ENCODE results near the gene RGR.
"Not testable (repeated sequence)": the region's sequence is repeated elsewhere in the genome, so short reads cannot be mapped to it uniquely, and the experiment has no call there.

Gene RGR

DNA sequence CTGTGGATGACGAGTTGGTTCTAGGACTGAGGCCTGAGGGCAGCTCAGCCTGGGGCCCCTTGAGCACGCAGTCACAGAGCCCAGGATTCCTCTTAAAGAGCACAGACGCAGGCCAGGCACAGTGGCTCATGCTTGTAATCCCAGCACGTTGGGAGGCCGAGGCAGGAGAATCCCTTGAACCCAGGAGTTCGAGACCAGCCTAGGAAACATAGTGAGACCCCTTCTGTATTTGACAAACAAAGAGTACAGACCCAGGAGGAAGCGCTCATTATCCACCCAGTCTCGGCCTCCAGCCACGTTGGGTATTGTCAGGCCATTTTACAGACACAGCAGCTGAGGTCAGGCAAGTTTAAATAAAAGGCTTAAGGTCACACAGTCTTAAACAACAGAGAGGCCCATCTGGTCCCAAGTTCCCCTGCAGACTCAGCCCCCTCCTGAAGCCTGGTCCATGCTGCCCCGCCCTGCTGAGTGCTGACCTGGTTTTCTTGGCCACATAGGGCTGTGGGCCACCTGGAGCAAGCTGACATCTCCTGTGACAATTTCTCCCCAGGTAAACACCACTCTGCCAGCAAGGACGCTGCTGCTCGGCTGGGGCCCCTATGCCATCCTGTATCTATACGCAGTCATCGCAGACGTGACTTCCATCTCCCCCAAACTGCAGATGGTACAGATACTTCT, 12.6 kb downstream of the RGR start:
- DNase-seq (ENCODE audit: low read depth in 4 of 4, low spot score in 1 of 4): no peak

DNA sequence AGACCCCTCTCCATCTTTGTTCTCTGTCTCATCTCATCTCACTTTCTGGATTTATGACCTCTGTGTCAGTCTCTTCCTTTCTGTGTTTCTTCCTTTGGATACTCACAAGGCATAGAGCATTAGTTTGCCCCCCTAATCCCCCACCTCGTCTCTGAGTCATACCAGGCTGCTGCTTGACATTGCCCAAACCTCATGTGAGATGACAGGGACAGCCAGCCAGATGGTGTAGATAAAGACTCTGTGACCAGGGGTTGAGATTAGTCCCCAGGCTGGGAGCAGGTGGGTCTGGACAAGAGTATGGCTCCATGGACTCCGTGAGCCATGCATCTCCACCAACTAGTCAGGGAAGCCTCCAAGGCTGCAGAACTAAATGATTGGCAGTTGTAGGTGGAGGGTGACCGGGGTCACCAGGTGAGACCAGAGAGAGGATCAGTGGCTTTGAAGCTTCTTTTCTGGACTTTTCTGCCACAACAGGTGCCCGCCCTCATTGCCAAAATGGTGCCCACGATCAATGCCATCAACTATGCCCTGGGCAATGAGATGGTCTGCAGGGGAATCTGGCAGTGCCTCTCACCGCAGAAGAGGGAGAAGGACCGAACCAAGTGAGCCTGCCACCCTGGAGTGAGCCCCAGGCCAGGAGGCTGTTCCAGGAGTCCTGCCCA, 13.3 kb downstream of the RGR start:
- DNase-seq (ENCODE audit: low read depth in 4 of 4, low spot score in 1 of 4): no peak

DNA sequence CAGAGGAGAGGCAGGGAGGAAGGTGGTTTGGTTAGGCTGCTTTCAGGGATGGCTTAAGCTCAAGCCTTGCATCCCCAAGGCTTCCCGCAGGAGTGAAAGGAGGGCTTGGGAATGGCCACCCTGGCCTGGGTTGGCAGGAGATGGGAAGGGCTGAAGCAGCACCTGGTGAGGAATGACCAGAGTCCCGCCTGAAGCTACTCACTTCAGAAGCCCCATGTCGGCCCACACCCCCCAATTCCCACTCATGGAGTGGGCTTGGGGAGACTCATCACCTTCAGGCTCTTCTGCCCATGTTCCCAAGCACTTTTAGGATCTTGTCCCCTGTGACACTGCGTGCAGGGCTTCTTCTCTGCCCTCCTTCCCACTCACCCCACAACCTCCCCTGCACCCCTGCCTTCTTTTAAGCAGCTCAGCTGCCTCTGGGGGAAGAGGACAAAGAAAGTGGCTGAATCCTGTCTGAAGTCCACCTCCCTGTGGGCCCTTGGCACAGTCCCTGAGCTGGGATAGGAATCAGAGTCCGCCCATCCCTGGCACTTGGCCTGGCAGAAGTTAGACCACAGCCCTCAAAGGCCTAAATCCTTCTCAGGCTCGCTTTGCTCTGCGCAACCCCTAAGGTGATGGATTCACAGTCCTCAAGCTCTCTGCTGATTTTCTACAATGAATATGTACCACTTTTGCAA, 16.5 kb downstream of the RGR start:
- no peak for DNase-seq (ENCODE audit: low read depth in 4 of 4, low spot score in 1 of 4)

DNA sequence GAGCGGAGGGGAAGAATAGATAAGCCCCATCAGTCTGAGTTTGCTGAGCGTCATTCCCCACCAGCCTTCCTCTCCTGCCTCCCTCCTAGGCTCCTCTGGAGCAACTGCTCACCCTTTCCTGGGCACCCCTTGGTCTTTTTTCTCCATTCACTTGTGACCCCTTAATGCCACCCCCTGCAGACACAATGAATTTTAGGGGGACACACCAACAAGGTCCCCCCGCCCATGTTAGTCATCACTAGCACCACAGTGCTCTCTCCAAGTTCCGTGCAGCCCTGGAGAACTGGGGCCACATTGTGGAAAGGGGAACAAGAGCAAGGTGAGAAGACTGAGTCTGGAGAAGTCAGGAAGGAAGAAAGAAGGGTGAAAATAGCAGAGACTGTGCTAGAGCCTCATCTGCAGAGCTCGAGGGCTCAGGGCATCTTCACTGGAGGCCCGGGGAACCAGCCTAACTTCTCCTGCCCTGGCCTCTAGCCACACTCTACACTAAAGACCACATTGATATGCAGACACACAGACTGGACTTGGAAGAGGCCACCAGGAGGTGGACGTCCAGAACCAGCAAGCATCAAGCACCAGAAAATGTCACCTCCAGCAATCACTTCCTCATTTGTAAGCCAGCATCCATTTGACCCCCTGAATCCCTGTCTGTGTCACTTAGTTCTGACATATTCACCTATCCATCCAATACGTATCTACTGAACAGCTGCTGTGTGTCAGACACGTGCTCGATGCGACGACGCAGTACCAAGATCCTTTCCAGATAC, 17.5 kb downstream of the RGR start:
- no peak for DNase-seq (ENCODE audit: low read depth in 4 of 4, low spot score in 1 of 4)

DNA sequence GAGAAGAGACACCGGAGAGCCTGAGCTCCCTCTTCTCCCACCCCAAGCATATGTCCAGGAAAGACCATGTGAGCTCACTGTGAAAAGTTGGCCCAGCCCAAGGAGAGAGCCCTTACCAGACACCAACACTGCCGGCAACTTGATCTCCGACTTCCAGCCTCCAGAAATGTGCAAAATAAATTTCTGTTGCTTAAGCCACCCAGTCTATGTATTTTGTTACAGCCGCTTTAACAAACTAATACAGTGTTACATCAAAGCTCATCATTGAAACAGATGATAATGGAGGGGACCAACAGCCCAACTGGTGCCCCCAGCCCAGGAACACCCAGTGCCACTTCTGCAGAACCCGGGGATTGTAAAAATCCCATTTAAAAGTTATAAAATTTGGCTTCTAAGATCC, 18.9 kb downstream of the RGR start:
- DNase-seq (ENCODE audit: low read depth in 4 of 4, low spot score in 1 of 4): no peak

DNA sequence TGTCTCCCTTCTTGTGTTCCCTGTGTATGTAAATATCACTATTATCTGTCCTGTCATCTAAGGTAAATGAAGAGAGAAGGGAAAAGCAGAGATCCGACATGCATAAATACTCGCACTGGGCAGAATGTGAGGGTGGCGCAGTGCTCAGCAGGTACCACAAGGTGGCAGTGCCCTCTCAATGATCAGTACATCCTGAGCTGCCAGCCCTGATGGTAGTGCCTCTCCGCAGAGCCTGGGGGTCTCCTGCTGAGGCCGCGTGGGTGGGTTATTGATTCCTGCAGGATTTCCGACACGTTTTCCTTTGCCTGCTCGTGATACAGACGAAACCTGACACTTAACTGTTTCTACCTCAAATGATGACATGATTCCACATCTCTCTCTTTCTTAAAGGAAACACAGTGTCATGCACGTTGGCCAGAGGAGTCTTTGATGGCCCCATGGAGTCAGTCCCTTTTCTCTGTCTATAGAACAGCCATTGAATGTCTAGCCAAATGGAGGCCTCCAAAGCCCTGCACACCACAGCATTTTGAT, 19.8 kb downstream of the RGR start:
- DNase-seq (ENCODE audit: low read depth in 4 of 4, low spot score in 1 of 4): peak; percentile 35 to 62 (median 56)

DNA sequence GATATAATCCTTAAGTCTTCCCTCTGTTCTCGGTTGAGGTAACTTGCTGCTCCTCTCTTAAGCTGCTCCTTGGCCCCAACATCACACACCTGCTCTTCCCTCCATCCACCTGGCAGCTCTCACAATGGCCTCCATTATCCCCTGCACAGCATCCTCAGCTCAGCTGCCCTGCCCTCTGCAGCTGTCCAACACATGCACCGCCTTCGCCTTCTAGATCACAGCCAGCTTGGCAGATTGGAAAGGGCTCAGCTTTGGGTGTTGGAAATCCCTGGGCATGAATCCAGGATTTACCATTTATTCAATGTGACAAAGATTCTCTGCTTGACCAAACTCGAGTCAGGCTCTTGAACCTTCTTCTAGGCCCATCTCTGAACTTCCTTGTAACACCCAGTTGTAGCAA, 20.6 kb downstream of the RGR start:
- no peak for DNase-seq (ENCODE audit: low read depth in 4 of 4, low spot score in 1 of 4)

DNA sequence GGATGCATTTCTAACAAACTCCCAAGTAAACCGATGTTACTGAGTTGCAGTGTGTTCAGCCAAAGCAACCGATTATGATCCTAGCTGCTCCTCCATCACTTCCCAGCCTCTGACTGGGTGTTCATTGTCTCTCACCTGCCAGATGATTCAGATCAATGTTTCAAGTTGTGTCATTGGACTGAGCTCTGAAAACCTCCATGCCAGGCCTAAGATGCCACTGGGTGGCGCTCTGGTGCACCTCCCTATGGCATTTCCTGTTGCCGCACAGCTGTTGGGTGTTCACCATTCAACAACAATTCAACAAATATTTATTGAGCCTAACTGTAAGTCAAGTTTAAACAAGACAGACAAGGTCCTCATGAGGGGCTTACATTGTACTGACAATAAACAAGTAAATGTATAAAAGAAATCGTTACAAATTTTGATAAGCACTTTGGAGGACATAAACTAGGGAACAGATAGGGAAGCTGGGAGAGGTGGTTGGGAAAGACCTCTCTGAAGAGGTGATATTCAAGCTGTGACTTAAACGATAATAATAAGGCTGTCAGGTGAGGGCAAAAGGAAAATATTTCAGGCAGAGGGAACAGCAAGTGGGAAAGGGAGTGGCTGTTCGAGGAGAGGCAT, 22.8 kb downstream of the RGR start:
- DNase-seq (ENCODE audit: low read depth in 4 of 4, low spot score in 1 of 4): peak; percentile 25 to 78 (median 50)

DNA sequence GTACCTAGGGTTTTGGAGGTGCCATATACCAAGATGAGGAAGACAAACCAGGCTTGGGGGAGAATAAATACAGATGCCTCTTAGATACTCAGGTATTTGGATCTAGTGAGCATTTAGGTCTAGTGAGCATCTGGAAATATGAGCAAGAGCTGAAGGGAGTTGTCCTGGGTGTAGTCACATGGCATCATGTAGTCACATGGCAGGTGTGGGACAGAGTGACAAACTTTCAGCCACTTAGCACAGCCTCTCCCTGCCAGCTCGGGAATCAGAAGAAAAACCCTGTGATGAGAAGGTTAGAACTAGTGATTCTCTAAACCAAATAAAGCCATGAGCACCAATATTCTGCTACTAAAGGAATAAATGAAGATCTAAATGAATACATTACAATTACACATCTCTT, 24.3 kb downstream of the RGR start:
- DNase-seq (ENCODE audit: low read depth in 4 of 4, low spot score in 1 of 4): no peak

DNA sequence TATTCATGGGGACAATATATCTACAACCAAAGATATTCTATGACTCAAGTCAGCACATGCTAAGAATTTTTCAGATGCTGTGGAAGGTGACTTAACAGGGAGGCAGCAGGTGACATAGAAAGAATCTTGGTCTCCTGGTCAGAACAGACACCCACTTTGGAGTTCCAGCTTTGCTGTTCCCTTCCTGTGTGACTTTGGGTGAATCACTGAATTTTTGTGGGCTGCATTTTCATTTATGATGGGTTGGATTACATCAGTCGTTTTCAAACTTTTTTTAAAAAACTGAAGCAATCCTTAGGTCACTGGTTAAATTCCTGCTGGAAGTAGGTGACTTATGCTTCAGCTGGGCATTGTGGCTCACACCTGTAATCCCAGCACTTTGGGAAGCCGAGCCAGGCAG, 24.9 kb downstream of the RGR start:
- DNase-seq (ENCODE audit: low read depth in 4 of 4, low spot score in 1 of 4): no peak

DNA sequence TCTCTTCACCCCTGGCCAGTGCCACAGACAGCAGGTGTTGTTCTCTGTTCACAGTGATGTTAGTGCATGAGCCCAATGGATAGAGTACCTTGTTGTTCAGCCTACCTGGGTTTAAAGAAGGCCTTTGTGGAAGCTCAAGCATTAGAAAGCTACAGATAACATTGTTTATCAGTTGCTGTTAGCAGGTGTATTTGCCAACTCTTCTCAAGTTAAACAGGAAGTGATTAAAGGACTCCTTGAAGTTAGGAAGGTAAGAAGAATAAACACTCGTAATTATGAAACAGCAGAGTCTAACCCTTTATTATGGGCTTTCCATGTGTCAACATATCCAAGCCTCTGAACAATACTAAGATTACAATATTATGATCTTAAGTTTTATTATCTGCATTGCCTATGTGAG, 25.9 kb downstream of the RGR start:
- no peak for DNase-seq (ENCODE audit: low read depth in 4 of 4, low spot score in 1 of 4)

DNA sequence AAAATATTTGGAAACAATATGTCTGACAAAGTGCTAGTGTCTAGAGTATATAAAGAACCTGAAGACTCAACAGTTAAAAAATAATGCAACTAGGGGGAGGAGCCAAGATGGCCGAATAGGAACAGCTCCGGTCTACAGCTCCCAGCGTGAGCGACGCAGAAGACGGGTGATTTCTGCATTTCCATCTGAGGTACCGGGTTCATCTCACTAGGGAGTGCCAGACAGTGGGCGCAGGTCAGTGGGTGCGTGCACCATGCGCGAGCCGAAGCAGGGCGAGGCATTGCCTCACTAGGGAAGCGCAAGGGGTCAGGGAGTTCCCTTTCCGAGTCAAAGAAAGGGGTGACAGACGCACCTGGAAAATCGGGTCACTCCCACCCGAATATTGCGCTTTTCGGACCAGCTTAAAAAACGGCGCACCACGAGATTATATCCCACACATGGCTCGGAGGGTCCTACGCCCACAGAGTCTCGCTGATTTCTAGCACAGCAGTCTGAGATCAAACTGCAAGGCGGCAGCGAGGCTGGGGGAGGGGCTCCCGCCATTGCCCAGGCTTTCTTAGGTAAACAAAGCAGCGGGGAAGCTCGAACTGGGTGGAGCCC, 35.1 kb downstream of the RGR start:
- DNase-seq (ENCODE audit: low read depth in 4 of 4, low spot score in 1 of 4): not testable (repeated sequence)

DNA sequence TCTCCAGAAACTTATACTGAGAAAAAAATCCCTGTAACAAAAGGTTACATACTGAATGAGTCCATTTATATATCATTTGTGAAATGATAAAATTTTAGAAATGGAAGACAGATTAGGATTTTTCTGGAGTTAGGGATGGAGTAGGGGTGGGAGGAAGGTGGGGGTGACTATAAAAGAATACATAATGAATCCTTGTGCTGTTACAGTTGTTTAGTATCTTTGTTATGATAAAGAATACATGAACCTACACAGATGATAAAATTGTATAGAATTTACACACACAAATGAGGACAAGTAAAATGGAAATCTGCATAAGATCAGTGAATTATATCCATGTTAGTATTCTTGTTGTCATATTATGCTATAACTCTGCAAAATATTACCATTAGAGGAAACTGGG, 41.8 kb downstream of the RGR start:
- no peak for DNase-seq (ENCODE audit: low read depth in 4 of 4, low spot score in 1 of 4)

DNA sequence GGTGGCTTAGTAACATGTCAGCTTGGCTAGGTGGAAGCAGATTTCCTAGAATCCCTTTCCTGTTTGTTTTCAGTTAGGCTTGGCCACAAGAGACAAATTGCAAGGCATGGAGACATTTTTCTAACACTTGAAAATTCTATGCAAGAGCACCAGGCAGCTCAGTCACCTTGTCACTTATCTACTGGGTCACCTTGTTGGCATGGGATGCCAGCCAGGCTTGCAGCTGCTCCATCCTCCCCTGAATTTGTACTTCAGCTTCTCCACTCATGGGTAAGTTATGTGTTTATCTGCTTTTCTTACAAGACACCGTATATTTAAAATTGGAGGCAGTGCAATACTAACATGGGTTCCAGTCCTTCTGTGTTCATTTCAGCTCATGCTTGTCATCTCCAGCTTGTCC, 43.3 kb downstream of the RGR start:
- no peak for DNase-seq (ENCODE audit: low read depth in 4 of 4, low spot score in 1 of 4)

DNA sequence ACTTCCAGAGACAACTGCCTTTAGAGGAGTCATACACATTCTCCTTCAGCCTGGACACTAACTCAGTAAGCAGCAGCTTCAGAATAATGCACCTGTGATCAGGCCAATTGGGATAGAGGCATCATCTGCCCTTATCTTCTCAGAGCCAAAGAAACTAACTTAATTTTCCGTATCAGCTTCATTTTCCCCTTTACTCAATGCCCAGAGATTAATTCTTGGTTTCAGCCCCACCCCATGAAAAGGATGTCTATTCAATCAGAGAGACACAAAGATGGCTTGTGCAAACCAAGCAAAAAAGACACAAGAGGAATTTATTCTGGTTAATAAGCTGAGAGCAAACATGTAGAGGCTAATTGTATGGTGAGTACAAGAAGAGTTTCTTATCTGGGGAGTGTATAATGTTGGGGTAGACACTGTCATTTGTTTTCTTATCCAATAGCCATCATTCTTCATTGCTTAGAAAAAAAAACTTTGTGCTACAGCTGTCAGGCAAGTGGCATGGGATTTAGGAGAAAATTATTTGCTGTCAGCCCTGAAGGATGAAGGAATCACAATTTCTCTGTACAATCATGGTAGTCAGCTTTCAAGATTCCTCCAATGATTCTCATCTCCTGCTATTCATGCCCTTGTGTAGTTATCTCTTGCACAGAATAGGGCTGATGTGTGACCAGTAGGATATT, 44.8 kb downstream of the RGR start:
- DNase-seq (ENCODE audit: low read depth in 4 of 4, low spot score in 1 of 4): no peak

DNA sequence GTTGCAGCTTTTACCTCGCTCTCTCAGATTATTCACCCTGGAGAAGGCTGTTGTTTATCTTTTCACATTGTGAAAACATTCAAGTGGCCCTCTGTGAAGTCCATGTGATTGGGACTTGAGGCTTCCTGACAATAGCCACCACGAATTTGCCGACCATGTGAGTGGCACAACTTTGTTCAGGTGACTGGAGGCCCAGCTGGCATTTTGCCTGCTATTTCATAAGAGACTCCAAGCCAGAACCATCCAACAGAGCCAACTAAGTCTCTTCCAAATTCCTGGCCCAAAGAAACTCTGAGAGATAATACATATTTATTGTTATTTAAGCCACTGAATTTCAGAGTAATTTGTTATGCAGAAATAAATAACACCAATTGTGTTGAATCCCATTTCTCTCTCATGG, 45.4 kb downstream of the RGR start:
- DNase-seq (ENCODE audit: low read depth in 4 of 4, low spot score in 1 of 4): no peak

DNA sequence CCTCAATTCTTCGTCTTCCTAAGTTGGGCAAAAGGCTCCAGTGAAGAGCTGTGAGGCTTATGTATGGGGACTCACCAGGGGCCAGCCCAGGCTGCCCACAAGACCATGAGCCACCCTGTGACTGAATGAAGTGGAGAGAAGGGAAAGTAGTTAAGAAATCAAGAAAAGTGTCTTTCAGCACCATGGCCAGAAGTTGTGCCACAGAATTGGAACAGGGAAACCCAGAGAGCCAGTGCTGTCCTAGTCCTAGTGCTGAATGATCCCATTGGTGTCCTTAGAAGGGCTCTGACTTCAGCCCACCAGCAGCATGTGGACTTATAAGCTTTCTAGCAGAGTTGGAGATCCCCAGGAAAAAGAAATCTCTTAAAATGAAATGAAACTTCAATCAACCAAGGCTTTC, 46.5 kb downstream of the RGR start:
- DNase-seq (ENCODE audit: low read depth in 4 of 4, low spot score in 1 of 4): no peak

DNA sequence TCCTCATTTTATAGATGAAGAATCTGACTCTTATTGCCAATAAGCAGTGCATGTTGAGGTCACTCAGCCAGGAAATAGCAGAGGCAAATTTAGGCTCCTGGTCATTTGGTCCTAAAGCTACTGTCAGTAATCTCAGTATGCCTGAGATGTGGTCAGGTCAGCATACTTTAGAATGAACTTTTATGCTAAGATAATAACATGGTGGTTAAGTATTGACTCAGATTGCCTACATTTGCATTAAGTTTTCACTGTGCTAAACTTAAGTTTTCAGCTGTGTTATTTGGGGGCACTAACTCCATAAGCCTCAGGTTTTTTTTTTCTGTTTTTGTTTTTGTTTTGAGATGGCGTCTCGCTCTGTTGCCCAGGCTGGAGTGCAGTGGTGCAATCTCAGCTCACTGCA, 47.6 kb downstream of the RGR start:
- DNase-seq (ENCODE audit: low read depth in 4 of 4, low spot score in 1 of 4): no peak

DNA sequence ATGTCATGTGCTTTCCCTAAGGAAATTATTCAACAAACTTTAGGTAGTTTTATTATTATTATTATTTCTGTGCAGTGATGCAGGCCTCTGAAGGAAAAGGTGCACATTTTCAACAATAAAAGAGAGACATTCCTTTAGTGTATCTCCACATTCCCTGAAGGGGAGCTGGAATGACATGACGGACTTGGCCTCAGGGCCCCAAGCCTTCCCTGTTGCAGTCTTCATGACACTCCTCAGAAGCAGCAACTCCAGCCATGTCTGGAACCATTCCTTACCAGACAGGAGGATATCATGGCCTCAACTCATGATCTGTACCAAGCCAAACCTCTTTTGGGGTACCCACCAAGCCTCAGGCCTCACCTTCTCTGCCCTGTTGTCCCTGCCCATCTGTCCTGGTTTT, 48.3 kb downstream of the RGR start:
- DNase-seq (ENCODE audit: low read depth in 4 of 4, low spot score in 1 of 4): no peak

DNA sequence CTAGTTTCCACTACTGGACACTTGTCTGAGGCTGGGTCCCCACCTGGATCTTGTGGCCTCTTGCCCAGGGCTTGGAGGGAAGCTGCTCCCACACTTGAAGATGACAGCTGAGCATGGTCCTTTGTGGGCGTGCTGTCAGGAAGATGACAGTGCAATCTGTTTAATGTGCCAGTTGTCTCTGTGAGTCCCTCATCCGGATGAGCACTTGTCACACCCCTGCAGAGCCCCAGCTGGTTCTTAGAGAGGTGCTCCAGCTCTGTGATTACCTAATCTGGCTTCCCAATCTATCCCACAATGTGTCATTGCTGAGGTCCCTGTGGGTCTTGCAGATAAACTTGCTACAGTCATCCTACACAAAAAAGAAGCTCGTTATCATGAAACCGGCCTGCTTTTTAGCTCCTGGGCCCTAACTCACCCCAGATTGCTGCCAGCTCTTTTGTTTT, 48.7 kb downstream of the RGR start:
- no peak for DNase-seq (ENCODE audit: low read depth in 4 of 4, low spot score in 1 of 4)
